ENCODE data around the gene RANBP9.

- TF ChIP-seq MNT (IDR thresholded peaks at IDR 0.05) (no peak), ZNF639 (CRISPR knock-in tag; conservative IDR thresholded peaks at IDR 0.05) (no peak), KDM1A (CRISPR knock-in tag; IDR thresholded peaks at IDR 0.05) (no peak), RFX5 (IDR thresholded peaks at IDR 0.05; ENCODE audit: low read depth, low read length) (no peak), CTCF (CRISPR knock-in tag; IDR thresholded peaks at IDR 0.05) (no peak), HNRNPL (IDR thresholded peaks at IDR 0.05; ENCODE audit: low read depth, low read length) (no peak), ZNF318 (CRISPR knock-in tag; IDR thresholded peaks at IDR 0.05) (no peak), KDM4B (CRISPR knock-in tag; IDR thresholded peaks at IDR 0.05) (no peak), GLI4 (CRISPR knock-in tag; IDR thresholded peaks at IDR 0.05; ENCODE audit: borderline replicate concordance) (no peak), SRF (IDR thresholded peaks at IDR 0.05; ENCODE audit: low read depth, low read length) (no peak), TBP (CRISPR knock-in tag; IDR thresholded peaks at IDR 0.05) (no peak), ZNF747 (CRISPR knock-in tag; IDR thresholded peaks at IDR 0.05; ENCODE audit: borderline replicate concordance) (no peak), NFYC (CRISPR knock-in tag; IDR thresholded peaks at IDR 0.05) (no peak), POLR2AphosphoS5 (IDR thresholded peaks at IDR 0.05; ENCODE audit: low read depth, low read length) (no peak)
These were observed 135.6 kb downstream of the RANBP9 start for GRCh38 chr6:13576017-13576416.
